T follicular helper cell (primary cell): ENCODE results near the gene DRD3.

Experiments used
- DNase-seq: peaks from one replicate; pipeline ENCODE4 v3.0.0-alpha.2; 2020; ENCODE audit warnings: low read depth

The DRD3 gene

GRCh38 chr3:114120211-114120610, 58.6 kb downstream of the DRD3 start:
- no peak for DNase-seq

- no peak for DNase-seq
These were observed 59.1 kb downstream of the DRD3 start for GRCh38 chr3:114119776-114120175.

GRCh38 chr3:114115143-114115542, 63.7 kb downstream of the DRD3 start:
- DNase-seq = no peak

- DNase-seq = no peak
These were observed 64.1 kb downstream of the DRD3 start for GRCh38 chr3:114114719-114115118.

DNA sequence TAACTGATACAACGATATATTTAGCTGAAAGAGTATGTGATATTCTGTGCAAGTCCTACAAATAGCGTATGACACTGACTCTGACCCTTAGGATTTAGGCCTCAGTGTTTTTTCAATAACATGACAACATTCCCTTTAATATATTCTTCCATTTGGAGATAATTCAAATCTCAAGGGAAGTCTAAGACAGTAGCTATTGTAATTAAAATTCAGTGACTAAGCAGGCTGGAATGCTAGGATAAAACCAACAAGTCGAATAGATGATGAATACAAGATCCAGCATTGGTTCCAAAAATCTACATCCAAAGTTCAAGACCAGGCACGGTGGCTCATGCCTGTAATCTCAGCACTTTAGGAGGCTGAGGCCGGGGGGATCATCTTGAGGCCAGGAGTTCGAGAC, 66.2 kb downstream of the DRD3 start:
- DNase-seq = no peak

- no peak for DNase-seq
These were observed 67.6 kb downstream of the DRD3 start for GRCh38 chr3:114111060-114111770.

GRCh38 chr3:114110439-114110838, 68.4 kb downstream of the DRD3 start:
- no peak for DNase-seq

GRCh38 chr3:114108137-114108536, 70.7 kb downstream of the DRD3 start:
- no peak for DNase-seq

DNA sequence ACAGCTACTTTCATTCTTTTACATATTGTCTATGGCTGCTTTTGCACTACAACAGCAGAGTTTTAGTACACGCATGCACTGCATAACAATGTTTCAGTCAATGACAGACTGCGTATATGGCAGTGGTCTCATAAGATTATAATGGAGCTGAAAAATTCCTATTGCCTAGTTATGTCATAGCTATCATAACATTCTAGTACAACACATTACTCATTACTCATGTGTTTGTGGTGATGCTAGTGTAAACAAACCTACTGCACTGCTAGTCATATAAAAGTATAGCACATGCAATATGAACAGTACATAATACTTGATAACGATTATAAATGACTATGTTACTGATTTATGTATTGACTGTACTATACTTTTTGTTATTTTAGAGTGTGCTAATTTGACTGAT, 74.4 kb downstream of the DRD3 start:
- DNase-seq = no peak

DNA sequence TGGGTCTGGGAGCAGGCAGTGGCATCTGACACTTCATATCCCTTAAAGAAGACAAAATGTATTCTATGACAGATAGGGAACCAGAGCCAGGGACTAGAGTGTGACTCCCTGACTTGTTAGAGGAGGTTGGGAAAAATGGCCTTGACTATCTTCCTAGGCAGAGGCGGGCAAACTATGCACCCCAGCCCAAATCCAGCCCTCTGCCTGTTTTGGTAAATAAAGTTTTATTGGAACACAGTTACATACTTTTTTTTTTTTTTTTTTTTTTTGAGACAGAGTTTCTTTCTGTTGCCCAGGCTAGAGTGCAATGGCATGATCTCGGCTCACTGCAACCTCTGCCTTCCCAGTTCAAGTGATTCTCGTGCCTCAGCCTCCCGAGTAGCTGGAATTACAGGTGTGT, 75.0 kb downstream of the DRD3 start:
- no peak for DNase-seq

- DNase-seq = no peak
These were observed 75.7 kb downstream of the DRD3 start for GRCh38 chr3:114103181-114103580.

DNA sequence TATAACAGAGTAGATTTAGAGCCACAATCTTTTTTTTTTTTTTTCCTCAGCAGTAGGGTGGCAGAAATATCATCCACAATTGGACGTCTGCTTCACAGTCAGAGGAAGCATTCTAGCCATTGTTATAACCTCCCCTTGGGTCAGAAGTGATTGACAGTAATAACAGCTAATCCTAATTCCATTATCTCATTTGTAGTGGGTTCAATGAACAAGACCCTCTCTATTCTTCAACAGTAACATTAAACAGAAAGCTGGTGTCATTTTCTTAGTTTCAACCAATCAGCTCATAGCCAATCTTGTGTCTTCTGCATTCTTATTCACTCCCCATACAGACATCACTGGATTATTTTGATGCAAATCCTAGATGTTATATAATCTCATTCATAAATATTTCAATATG, 77.8 kb downstream of the DRD3 start:
- no peak for DNase-seq

GRCh38 chr3:114095796-114096195, 83.1 kb downstream of the DRD3 start:
- no peak for DNase-seq

DNA sequence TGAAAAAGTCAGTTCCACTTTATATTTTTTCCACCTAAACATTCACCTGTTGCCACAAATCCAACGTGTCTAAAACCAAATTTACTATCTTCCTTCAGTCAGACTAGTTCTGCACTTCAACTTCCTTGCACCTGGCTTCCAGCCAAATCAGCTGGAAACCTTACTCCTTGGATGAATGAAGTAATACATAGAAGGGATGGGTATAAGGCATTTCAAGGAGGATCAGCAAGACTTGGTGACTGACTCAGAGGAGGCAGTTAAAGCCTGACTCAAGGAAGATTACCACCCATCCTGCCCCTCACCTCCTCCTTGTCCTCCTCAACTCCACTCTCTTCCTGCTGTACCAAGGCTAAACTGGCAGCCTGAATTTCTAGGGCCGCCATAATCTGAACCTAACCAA, 85.3 kb downstream of the DRD3 start:
- DNase-seq = no peak

DNA sequence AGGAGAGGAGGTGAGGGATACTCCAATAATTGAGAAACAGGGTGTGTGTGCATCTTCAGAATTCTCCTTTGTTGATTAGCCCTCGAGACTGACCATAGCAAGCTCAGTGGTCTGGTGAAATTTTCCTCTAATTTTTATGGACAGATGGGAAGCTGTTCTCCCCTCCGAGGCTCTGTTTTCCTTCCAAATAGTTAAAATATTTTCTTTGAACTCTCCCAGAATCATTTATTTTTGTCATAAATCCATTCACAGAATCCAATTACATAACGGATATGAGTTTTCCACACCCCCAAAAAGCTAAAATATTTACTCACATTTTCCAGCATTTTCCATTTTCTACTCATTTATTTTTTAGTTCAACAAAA, 85.9 kb downstream of the DRD3 start:
- no peak for DNase-seq

GRCh38 chr3:114092151-114093015, 86.5 kb downstream of the DRD3 start:
- DNase-seq = no peak

DNA sequence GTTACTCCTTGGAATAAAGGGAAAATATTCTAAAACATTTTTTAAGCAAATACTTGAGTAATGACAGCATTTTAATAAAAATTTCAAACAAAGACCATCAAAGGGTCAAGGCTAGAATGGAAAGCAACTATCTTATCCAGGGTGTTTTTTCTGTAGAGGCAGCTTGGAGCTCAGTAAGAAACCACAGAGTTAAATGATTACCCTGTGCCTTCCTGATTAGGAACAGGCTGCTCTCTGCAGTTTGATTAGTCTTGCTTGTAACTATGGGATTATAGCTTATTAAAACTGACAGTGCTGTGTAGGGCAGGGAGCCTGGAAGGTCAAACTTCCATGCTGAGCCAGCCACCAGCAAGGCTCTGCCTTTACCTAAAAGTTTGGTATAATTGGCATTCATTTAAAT, 89.2 kb downstream of the DRD3 start:
- DNase-seq = no peak

GRCh38 chr3:114086356-114086755, 92.5 kb downstream of the DRD3 start:
- DNase-seq = no peak

- no peak for DNase-seq
These were observed 95.7 kb downstream of the DRD3 start for GRCh38 chr3:114083112-114083511.

- DNase-seq = no peak
These were observed 97.8 kb downstream of the DRD3 start for GRCh38 chr3:114081037-114081436.

DNA sequence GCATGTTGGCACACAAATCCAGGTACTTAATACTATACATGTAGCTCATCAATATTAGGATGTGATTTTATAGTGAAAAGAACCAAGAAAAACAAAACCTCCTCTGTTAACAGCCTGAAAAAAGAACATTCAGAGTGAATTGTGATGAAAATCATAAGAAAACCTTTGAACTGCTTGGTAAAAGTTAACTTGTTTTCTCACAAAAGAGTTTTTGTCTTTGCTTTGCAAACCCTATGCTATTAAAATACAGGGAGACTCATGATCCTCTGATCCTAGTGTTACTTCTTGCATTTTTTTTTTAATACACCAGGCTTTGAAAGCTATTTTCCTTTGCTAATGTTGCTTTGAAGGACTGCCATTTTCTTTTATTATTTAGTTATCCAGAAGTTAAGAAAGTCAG, 98.7 kb downstream of the DRD3 start:
- DNase-seq = no peak

- DNase-seq = no peak
These were observed 99.1 kb downstream of the DRD3 start for GRCh38 chr3:114079761-114080160.

DNA sequence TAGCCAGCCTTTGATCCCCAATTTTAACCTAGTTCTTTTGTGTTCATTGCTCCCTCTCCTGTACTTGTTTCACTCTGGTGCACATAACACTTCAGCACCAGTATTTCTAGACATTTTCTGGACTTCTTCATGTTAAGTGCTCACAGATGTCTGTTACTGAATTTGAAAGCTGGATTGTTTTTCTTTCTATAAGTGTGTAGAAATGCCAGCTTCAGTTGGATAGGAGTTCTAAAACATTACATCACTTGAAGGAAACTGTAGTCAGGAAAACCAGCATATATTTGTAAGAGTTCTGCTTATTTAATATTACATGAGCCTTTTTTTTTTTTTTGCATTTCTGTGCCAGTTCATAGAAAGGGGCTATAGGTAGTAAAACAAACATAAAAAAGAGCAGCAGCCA, 100.7 kb downstream of the DRD3 start:
- DNase-seq = no peak
